GM19328 (cell line): ENCODE measurements around the gene ITIH5.
"Not testable (repeated sequence)": the region's sequence is repeated elsewhere in the genome, so short reads cannot be mapped to it uniquely, and the experiment has no call there.

ENCODE experiments used
- ATAC-seq: cut with Tn5 transposase; IDR thresholded peaks from one replicate; pipeline ENCODE4 v1.9.1; 2021; ENCODE audit warnings: mild to moderate bottlenecking, moderate library complexity; ENCODE audit not compliant: unreplicated experiment

Gene ITIH5

DNA sequence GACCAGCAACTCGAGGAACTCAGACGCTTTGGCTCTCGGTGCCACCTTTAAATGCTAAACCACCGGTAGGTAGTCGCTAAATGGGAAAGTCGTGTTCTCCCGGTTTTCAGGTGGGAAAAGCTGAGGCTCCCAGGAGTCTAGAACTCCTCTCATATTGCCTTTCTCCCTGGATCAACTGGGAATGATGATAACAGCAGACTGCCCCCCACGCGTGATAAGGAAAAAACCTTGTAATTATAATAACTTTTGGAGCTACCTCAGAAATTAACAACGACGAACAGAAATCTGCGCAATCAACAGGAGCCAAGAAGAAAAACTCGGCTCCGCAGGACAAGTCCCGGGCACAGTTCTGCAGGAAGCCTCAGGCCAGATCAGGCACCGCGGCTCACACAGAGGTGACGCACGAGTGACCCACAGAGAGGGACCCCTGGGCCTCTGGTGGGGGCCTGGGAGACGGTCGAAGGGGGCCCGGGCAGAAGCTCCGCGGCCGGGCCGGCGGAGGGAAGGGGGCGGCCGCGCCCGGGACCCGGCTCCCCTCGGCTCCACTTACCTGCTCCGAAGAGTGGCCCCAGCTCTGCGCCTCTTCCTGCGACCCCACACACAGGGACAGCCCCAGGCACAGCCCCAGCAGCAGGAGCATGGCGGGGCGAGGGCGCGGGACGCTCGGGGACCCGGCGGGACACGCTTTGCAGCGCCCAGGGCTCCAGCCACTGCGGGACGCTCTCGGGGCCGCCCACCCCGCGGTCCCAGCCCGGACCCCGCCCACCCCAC, at the start of gene ITIH5:
Gene ITIH5 (minus strand): TSS at position 714 of the 771 bp plus-strand sequence. CDS start 74 bp downstream, at position 640.
- ATAC-seq, result no peak

DNA sequence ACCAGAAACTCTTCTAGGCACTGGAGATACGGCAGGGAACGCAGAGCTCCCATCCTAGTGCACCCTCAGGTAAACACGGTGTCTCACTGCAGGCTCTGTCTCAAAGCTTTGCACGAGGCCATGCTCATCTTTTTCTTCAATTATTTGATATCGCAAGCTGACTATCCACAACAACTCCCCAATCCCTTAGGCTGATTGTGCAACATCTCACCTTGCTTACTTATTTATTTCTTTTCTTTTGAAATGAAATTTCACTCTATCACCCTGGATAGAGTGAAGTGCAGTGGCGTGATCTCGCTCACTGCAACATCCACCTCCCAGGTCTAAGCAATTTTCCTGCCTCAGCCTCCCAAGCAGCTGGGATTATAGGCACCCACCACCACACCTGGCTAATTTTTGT, 48.7 kb upstream of the ITIH5 start:
- no peak for ATAC-seq

DNA sequence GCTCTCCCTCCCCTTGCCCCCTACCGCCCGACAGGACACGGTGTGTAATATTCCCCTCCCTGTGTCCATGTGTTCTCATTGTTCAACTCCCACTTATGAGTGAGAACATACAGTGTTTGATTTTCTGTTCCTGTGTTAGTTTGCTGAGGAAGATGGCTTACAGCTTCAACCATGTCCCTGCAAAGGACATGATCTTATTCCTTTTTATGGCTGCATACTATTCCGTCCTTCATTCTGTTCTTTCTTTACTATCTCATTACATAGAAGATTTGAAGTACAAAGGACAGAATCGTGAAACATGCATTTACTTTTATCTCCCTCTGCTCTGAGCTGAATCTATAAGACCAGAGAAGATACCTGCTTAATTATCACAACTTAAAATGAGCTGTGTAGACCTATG, 44.3 kb upstream of the ITIH5 start:
- ATAC-seq, result not testable (repeated sequence)

DNA sequence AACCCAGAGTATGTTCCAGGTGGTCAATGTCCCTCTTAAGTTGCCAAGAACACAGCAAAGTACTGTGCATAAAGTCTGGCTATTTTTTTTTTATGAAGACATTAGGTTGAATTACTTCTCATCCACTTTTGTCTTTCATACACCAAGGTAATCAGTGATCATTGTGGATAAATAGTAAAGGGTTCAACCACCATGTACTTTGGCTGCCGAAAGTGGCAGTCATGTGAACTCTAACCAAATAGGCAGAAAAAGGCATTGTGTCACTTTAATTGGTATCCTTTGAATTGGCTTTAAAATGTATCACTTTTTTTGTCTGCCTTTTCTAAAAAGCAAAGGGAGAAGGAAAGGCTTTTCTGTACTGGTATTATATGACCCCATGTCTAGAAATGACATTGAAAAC, 43.7 kb upstream of the ITIH5 start:
- no peak for ATAC-seq

DNA sequence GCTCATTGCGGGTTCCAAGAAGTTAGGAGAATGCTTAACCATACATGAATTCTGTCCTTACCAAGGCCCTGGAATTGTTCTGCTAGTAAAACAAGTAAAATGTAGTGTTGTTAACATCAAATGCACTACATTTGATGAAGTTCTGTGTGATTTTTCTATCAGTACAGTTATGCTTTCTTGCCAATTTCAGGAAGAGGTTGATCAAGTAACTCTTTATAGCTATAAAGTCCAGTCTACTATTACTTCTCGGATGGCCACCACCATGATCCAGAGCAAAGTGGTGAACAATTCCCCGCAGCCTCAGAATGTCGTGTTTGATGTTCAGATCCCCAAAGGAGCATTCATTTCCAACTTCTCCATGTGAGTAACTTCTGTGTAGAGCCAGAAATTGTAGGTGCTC, 42.1 kb upstream of the ITIH5 start:
- ATAC-seq, result no peak

DNA sequence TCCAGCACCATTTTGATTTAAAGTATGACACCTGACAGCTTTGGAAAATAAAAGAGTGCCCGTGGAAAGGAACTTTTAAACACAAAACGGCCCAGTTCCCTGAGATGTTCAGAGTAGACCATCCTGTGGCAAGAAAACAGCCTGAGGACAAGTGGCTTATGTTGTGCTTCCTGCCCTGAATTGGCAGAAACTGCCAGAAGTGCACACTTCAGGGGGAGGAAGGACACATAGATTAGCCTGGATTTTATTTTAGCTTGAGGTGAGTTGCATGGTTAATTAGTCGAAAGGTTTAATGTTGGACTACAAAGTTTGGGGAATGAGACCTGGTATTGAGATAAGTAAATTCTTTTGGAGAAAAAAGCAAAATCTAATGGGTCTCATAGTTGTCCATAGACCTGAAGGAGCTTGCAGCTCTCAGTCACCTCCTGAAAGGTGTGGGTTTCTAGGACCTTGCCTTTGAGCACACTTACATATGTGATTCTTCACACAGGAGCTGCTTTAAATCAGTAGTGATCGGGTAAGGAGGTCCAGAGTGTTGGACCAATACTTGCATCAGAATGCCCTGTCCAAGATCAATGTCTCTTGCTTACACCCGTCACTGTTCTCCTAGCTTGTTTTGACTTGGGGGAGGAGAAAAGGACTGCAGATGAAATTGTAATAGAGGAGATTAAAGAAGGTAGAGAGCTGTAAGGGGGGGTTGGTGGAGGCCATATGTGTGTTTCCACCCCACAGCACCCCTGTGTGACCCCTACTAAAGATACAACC, 41.3 kb upstream of the ITIH5 start:
- ATAC-seq, result no peak

DNA sequence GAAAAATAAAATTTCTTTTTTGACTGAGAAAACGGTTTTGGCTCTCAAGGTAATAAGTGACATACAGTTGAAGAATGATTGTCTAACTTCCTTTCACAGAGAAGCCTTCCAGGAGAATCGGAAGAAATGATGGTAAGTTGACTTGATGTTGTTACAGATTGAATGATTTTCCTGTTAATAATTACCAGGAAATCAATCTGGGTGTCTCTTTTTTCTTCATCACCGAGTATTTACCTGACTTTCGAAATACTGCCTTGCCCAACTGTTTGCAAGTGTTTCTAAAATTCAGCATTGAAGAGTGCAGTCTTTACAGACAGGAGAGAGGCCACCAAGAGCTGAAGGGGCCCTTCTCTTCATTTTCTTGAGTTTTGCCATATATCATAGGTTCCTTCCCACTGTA, 40.3 kb upstream of the ITIH5 start:
- ATAC-seq, result no peak

DNA sequence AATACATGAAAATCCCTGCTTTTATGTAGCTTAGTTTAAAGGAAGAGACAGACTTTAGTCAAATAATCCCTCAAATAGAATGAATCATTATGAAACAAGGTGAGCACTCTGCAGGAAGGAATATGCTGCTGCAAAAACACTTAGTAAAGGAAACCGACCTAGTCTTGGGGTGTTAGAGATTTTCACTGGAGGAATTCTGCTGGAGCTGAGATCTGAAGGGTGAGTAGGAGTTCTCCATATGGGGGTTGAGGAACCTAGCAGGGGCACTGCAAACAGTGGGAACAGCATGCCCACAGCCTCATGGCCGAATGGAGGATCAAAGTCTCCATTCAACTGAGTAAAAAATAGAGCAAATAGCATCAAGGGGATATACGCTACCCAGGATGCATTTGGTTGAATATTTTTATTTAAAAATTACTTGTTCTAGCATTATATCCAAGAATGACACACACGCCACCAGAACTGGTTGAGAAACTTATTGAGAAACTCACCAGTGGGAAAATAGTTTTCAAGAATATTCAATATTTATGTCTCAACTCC, 39.8 kb upstream of the ITIH5 start:
- no peak for ATAC-seq

DNA sequence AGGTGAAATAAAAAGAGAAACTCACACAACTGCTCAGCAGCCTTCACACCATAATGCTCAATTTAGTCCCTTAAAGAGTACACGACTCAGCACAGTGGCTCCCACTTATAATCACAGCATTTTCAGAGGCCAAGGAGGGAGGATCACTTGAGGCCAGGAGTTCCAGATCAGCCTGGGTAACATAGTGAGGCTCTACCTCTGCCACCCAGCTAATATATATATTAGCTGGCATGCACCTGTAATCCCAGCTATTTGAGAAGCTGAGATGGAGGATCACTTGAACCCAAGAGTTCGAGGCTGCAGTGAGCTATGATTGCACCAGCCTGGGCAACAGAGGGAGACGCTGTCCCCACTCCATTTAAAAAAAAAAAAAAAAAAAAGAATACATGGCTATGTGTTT, 38.6 kb upstream of the ITIH5 start:
- ATAC-seq, result no peak

DNA sequence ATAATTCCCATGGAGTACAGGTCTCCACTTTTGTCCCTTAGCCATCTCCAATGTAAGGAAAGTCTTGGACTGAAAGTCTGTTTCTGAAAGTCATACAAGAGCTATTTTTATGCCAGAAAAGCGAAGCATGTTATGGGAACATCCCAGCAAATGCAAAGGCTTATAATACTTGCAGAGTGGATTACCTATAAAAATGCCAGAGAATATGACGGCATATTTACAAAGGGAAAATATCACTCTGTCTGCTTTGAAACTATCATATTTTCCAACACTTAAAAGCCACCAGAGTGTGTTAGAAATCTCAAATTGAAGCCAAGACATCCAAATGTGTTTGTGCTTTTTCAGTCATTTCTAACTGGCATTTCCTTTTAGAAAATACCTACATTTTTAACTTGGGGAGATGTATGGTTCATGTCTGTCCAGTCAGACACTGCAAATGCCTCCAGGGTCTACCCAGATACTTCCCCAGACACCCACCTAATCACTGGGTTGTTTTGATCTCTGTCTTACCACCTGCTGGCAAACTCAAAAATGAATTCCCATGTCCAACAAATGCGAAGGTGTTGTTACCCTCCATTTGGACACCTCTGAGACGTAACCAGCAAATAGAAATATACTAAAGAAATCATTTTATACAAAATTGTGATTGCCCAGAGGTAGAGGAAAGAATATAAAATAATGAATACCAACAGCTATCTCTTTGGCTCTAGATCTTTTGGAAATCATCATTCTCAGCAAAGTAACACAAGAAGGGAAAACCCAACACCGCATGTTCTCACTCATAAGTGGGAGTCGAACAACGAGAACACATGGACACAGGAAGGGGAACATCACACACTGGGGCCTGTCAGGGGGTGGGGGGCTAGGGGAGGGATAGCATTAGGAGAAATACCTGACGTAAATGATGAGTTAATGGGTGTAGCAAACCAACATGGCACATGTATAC, 37.6 kb upstream of the ITIH5 start:
- no peak for ATAC-seq

DNA sequence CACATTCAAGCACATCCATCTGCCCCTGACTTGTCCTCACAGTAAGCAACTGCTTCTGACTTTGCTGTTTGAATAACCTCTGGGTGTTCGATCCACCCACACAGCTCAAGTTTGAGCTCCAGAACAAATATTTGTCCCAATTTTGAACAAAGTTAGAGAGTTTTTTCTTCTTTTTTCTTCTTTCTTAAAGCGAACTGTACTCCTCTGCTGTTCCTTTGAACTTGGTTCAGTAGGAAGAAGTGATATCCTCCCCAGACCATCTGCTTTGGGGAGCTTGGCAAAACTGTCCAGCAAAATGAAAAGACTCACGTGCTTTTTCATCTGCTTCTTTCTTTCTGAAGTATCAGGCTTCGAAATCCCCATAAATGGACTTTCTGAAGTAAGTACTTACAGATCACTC, 36.4 kb upstream of the ITIH5 start, which contains the start of gene ITIH2:
Gene ITIH2 (plus strand): TSS at position 177 of the 400 bp plus-strand sequence. CDS start 119 bp downstream, at position 296.
- no peak for ATAC-seq

DNA sequence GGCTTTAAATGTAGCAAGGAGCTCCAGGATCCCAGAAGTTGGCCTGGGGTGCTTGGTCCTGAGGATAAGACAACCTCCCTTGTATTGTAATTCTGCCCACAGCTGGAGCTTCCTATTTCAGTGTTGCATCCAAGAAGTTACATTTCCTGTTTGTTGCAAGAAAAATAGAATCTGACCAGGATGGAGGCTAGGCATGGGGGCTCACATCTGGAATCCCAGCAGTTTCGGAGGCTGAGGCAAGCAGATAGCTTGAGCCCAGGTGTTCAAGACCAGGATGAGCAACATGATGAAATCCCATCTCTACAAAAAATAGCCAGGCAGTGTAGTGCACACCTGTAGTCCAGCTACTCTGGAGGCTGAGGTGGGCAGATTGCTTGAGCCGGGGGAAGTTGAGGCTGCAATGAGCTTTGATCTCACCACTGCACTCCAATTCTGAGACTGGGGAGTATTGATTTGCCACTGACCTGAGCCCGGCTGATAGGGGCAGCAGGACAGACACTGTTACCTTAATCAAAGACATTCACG, 35.6 kb upstream of the ITIH5 start:
- no peak for ATAC-seq

DNA sequence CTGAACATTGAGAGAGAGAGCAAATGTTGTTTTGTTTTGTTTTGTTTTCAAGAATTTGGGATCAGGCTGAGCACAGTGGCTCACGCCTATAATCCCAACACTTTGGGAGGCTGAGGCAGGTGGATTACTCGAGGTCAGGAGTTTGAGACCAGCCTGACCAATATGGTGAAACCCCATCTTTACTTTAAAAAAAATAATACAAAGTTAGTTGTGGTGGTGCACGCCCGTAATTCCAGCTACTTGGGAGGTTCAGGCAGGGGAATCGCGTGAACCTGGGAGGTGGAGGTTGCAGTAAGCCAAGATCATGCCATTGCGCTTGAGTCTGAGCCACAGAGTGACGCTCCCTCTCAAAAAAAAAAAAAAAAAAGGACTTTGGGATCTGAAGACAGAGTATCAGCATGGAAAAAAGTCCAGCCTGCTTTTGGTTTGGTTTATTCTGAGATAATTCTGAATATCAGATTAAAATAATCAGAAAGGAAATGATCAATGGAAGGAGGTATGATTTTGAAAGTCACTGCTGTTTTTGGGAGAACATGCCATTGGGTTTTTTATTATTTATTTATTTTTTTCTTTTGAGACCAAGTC, 34.5 kb upstream of the ITIH5 start:
- ATAC-seq, result no peak

DNA sequence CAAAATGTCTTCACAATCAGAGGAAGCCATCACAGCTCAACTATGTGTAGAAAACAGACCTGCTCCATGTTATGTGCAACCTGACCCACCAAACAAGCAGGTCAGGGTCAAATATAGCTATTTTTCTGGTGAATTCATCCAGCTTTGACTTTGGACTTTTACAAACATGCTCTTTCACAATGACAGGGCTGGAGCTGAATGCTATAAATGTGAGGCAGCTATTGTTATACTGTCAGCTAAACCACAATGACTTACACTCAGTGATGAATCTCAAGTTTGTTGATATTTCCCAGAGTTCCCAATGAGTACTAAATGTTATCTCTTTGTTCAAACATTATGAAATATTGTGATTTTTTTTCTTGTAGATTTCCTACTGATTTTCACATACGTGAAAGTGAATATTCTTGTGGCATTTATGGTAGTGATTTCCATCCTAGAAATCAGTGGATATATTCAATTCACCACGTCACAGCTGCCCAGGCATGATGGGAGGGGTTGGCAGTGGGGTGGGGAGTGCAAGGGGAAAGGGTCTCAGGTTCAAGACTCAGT, 33.9 kb upstream of the ITIH5 start:
- ATAC-seq, result no peak

DNA sequence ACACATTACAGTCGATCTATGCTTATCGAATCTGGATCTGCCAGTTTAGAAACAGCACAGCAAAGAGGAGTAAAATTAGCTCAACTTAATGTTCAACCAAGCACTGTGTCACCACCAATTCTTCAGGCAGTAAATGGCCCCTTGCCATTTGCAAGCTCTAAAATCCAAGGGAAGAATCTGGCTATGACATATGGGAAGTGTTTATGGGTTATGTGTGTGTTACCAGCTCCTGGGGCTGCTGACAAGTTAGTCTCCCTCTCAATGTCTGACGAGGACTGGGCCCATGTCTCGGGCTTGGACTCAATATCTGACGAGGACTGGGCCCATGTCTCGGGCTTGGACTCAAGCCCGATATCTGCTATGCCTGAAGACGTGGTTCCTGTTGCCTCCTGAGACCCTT, 30.7 kb upstream of the ITIH5 start:
- no peak for ATAC-seq

DNA sequence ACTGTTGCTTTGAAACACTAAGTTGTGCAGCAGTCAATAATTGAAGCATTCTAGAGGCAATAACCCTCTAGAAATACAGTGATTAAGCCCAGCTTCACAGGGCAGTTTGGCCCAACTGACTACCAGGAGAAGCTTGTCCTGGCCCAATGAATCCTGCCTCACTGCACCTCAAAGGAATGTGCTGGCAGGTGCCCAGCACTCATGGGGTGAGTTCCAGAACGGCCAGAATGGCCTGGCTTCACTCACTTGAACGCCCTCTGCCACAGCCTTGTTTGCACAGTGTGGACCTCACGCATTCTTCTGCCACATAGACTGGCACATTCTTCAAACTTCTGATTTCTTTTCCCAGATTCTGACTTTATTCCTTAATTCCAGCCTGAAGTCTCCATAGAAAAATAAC, 29.8 kb upstream of the ITIH5 start:
- no peak for ATAC-seq

DNA sequence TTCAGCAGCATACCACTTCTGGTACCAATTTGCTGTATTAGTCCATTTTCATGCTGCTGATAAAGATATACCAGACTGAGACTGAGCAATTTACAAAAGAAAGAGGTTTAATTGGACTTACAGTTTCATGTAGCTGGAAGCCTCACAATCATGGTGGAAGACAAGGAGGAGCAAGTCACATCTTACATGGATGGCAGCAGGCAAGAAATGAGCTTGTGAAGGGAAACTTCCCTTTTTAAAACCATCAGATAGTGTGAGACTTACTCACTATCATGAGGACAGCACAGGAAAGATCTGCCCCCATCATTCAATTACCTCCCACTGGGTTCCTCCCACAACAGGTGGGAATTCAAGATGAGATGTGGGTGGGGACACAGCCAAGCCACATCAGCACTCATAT, 26.4 kb upstream of the ITIH5 start:
- not testable (repeated sequence) for ATAC-seq

DNA sequence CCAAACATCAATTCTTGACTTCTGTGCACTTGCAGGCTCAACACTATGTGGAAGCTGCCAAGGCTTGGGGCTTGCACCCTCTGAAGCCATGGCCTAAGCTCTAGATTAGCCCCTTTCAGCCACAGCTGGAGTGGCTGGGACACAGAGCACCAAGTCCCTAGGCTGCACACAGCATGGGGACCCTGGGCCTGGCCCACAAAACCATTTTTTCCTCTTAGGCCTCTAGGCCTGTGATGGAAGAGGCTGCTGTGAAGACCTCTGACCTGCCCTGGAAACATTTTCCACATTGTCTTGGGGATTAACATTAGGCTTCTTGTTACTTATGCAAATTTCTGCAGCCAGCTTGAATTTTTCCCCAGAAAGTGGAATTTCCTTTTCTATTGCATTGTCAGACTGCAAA, 25.6 kb upstream of the ITIH5 start:
- ATAC-seq, result not testable (repeated sequence)

DNA sequence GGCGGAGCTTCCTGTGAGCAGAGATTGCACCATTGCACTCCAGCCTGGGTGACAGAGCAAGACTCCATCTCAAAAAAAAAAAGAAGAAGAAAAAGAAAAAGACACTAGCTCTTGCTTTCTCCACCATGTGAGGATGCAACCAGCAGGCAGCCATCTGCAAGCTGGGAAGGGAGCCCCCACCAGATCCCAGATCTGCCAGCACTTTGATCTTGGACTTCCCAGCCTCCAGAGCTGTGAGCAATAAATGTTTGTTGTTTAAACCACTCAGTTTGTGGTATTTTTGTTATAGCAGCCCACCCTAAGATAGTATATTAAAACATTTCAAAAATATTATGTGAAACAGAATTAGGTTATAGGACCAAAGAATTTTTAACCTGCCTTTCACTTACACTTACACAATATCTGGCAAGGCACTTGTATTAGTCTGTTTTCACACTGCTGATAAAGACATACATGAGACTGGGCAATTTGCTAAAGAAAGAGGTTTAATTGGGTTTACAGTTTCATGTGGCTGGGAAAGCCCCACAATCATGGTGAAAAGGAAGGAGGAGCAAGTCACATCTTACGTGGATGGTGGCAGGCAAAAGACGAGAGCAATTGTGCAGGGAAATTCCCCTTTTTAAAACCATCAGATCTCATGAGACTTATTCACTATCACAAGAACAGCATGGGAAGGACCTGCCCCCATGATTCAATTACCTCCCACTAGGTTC, 24.3 kb upstream of the ITIH5 start:
- not testable (repeated sequence) for ATAC-seq
